ENCODE data around the gene LIG1.

The LIG1 gene

DNA sequence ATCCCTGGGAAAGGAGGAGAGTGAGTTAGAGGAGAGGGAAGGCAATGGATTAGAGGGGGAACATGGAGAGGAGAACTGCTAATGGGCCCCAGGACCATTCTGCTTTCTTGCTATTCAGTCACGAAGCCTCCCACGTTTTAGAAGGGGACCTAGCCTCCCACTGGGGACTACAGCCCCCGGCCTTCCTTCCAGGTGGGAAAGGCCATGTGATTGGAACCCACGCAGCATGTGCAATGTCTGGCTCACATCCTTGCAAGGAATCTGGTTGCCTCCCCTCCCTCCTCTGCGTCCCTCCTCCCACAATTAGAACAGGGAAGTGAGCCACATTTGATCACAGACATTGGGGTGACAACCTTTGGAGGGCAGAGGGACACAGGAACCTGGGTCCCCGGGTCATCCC, 37.0 kb downstream of the LIG1 start:
- TF ChIP-seq, protein P1, sequence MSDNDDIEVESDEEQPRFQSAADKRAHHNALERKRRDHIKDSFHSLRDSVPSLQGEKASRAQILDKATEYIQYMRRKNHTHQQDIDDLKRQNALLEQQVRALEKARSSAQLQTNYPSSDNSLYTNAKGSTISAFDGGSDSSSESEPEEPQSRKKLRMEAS (IDR thresholded peaks at IDR 0.05; ENCODE audit: low read depth, low read length) = no peak
- TF ChIP-seq POLR2A (IDR thresholded peaks at IDR 0.05; ENCODE audit: extremely low read depth, insufficient read length) (no peak), MYC (IDR thresholded peaks at IDR 0.05; ENCODE audit: low read depth, low read length) (no peak)
- TF ChIP-seq, protein P2, sequence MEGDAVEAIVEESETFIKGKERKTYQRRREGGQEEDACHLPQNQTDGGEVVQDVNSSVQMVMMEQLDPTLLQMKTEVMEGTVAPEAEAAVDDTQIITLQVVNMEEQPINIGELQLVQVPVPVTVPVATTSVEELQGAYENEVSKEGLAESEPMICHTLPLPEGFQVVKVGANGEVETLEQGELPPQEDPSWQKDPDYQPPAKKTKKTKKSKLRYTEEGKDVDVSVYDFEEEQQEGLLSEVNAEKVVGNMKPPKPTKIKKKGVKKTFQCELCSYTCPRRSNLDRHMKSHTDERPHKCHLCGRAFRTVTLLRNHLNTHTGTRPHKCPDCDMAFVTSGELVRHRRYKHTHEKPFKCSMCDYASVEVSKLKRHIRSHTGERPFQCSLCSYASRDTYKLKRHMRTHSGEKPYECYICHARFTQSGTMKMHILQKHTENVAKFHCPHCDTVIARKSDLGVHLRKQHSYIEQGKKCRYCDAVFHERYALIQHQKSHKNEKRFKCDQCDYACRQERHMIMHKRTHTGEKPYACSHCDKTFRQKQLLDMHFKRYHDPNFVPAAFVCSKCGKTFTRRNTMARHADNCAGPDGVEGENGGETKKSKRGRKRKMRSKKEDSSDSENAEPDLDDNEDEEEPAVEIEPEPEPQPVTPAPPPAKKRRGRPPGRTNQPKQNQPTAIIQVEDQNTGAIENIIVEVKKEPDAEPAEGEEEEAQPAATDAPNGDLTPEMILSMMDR (IDR thresholded peaks at IDR 0.05; ENCODE audit: low read depth, low read length) = no peak
- no peak overlapping the region for H3K4me3 ChIP-seq (ENCODE audit: low read depth, low read length)
- DNase-seq (ENCODE audit: low read depth) = no peak

DNA sequence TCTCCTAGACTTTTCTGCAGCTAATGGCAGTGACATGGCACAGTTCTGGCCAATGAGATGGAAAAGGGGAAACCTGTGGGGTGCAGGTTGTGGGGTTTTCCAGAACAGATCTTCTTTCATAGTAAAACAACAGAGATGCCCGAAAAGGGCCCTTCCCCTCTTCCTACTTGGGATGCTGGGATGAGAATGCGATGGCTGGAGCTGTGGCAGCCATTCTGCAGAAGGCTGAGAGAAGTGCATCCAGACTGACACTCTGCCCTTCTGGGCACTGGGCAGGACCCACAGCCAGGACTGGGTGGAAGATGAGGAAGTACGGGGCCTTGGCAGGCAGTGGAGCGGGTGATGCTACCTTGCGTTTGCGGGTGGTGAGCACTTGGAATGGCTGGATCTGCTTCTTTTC, 42.6 kb downstream of the LIG1 start:
- TF ChIP-seq, protein P2 (IDR thresholded peaks at IDR 0.05; ENCODE audit: low read depth, low read length) = no peak
- TF ChIP-seq, protein P1 (IDR thresholded peaks at IDR 0.05; ENCODE audit: low read depth, low read length) = no peak
- TF ChIP-seq MYC (IDR thresholded peaks at IDR 0.05; ENCODE audit: low read depth, low read length) (no peak), POLR2A (IDR thresholded peaks at IDR 0.05; ENCODE audit: extremely low read depth, insufficient read length) (no peak)
- H3K4me3 ChIP-seq (ENCODE audit: low read depth, low read length) = no peak overlapping the region
- DNase-seq (ENCODE audit: low read depth) = no peak

DNA sequence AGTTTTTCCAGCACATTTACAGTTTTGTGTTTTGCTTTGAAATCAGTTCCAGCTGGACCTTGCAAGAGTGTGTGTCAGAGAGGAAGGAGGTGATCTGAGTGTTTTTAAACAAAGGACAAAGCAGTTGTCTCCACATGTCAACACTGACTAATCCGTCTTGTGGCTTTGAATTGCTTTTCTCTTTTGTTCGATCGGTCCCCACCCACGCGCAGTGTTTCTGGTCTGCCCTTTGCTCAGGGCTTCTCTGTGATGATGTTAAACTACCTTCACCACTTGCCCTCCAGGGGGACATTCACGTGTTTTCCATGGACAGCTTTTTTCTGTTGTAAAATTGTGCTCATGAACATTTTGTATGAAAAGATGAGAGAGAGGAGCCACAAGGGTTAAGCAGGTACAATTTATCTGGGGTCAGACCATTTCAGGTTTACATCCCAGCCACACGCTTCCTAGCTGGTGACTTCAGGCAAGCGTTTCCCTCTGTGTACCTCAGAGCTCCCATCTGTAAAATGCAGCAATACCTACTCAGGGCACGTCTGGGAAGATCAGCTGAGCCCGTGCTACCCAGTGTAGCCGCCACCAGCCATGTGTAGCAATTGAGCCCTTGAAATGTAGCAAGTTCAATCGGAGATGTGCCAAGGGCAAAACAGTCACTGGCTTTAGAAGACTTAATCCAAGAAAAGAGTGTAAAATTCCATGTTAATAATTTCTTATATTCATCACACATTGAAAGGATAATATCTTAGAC, 46.1 kb downstream of the LIG1 start:
- peak; percentile 63 for DNase-seq (ENCODE audit: low read depth)
- TF ChIP-seq, protein P2 (IDR thresholded peaks at IDR 0.05; ENCODE audit: low read depth, low read length) = peak; percentile 2
- no peak for TF ChIP-seq POLR2A (IDR thresholded peaks at IDR 0.05; ENCODE audit: extremely low read depth, insufficient read length)
- H3K4me3 ChIP-seq (ENCODE audit: low read depth, low read length) = no peak overlapping the region

DNA sequence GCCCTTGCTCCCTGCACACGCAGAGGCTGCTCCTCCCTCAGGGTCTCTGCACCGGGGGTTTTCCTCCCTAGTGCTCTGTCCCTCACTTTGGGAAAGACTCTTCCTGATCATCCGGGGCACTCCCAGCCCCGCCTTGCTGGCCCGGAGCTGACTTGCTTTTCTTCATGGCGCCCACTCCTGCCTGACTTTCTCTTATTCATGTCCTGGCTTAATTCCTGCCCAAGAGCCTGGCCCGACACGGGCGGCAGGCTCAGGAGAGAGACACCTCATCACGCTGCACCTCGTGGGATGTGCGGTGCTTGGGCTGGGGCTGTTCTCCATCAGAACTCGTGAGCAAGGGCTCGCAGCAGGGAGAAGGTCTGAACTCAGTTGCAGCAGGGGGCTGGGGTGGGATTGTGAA, 47.7 kb downstream of the LIG1 start:
- no peak overlapping the region for H3K4me3 ChIP-seq (ENCODE audit: low read depth, low read length)
- TF ChIP-seq, protein P1 (IDR thresholded peaks at IDR 0.05; ENCODE audit: low read depth, low read length) = no peak
- TF ChIP-seq, protein P2 (IDR thresholded peaks at IDR 0.05; ENCODE audit: low read depth, low read length) = no peak
- TF ChIP-seq POLR2A (IDR thresholded peaks at IDR 0.05; ENCODE audit: extremely low read depth, insufficient read length) (no peak), MYC (IDR thresholded peaks at IDR 0.05; ENCODE audit: low read depth, low read length) (no peak)
- DNase-seq (ENCODE audit: low read depth) = no peak

DNA sequence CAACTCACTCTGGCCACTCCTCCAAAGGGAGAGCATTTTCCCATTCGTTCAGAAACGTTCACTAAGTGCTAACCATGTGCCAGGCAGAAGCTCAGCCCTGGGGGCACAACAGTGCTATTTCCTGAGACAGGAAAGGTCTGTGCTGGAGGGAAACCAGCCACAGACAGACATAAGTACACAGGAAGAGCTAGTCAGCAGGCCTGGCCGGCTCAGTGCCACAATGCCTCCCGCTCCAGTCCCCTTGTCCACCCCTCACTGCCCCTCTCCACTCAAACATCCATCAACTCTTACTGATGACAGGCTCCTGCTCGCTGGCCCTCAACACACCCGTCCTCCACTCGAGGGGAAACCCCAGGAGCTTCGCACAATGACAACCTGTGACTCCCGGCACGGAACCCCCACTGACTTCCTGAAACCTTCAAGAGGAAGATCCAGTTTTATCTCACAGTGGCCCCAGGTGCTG, 48.2 kb downstream of the LIG1 start:
- no peak for TF ChIP-seq POLR2A (IDR thresholded peaks at IDR 0.05; ENCODE audit: extremely low read depth, insufficient read length)
- TF ChIP-seq, protein P2 (IDR thresholded peaks at IDR 0.05; ENCODE audit: low read depth, low read length) = no peak
- 0 out of 2 replicates have a peak, but pooled peaks have one; percentile 9 for TF ChIP-seq MYC (IDR thresholded peaks at IDR 0.05; ENCODE audit: low read depth, low read length)
- TF ChIP-seq, protein P1 (IDR thresholded peaks at IDR 0.05; ENCODE audit: low read depth, low read length) = peak; percentile 63
- H3K4me3 ChIP-seq (ENCODE audit: low read depth, low read length) = no peak overlapping the region
- DNase-seq (ENCODE audit: low read depth) = no peak

Measured in NB4 (cell line).